WI38 (cell line): ENCODE results near the gene MEPCE.

Experiments used
- H3K4me3 ChIP-seq: 2 replicates; pipeline ENCODE4 v1.5.1; 2011; ENCODE audit warnings: low read depth, mild to moderate bottlenecking, control low read depth, low read length
- CTCF ChIP-seq: IDR thresholded peaks from 2 replicates; pipeline ENCODE4 v1.5.1; 2012; ENCODE audit warnings: low read depth, mild to moderate bottlenecking, control low read depth, low read length

The MEPCE gene

GRCh38 chr7:100464210-100464660, 34.6 kb downstream of the MEPCE start, which contains the start of gene SPACDR:
Gene SPACDR, minus strand, starts transcription at chr7:100464260. Its CDS starts 235 bp downstream, at chr7:100464025.
- no peak for TF ChIP-seq CTCF
- no peak within 1 kb of the TSS for H3K4me3 ChIP-seq

GRCh38 chr7:100464791-100465190, 35.2 kb downstream of the MEPCE start:
- no peak for TF ChIP-seq CTCF
- no peak overlapping the region for H3K4me3 ChIP-seq

- no peak for TF ChIP-seq CTCF
- no peak overlapping the region for H3K4me3 ChIP-seq
These were observed 35.7 kb downstream of the MEPCE start for GRCh38 chr7:100465299-100465698.

GRCh38 chr7:100465702-100466311, 36.2 kb downstream of the MEPCE start:
- H3K4me3 ChIP-seq: no peak overlapping the region
- TF ChIP-seq CTCF: peak; percentile 66

- H3K4me3 ChIP-seq: no peak overlapping the region
- no peak for TF ChIP-seq CTCF
These were observed 37.3 kb downstream of the MEPCE start for GRCh38 chr7:100466653-100467605.

- no peak overlapping the region for H3K4me3 ChIP-seq
- TF ChIP-seq CTCF: no peak
These were observed 38.2 kb downstream of the MEPCE start for GRCh38 chr7:100467638-100468373.
